ENCODE measurements around the gene SLC23A2.

Gene SLC23A2

DNA sequence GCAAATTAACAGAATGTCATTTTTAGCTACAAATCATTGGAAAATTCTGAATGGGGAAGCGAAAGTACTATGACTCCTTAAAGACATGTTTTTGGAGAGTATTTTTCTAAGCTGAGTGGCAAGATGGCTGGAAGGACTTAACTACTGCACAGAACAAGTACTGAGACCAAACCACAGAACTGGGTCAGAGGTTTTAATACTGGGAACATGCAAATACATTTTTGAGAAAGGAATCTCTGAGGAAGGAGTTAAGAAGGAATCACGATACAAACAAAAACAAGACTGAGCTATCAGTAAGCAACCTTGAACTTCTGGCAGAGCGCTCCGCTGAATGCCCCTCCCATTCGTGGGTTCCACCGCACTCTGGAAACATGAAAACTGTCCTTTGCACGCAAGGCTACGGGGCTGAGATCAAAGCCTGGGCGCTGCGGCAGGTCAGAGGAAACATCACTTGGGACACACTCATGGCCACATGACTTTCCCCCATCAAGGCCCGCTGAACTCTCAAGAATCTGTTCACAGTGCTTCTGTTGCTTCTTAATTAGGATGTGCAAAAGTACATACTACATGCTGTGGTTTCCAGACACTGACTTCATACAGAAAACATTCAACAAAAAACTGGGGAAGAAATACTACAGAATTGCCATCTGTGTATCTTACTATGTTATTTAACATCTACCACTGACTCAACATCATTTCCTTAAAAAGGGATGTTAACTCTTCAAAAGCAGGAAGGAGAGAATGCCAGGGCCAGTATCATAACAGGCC is 27.8 kb downstream of the SLC23A2 start:
- H3K4me2 ChIP-seq (ENCODE audit: low read length), result peak overlapping the region; percentile 74
- no peaks in the 10 kb centered on the region for H4K20me1 ChIP-seq (ENCODE audit: control insufficient read depth, insufficient read depth, low read depth, low read length)
- no peaks in the 10 kb centered on the region for H3K9me2 ChIP-seq (replicated peaks; ENCODE audit: control insufficient read depth, low read length)
- peak overlapping the region; percentile 86 for H3K27ac ChIP-seq (ENCODE audit: low read depth, low read length)
- peaks cover 74% of the 10 kb centered on the region for H3K4me1 ChIP-seq (ENCODE audit: control insufficient read depth, low read length)
- TF ChIP-seq, protein P1, sequence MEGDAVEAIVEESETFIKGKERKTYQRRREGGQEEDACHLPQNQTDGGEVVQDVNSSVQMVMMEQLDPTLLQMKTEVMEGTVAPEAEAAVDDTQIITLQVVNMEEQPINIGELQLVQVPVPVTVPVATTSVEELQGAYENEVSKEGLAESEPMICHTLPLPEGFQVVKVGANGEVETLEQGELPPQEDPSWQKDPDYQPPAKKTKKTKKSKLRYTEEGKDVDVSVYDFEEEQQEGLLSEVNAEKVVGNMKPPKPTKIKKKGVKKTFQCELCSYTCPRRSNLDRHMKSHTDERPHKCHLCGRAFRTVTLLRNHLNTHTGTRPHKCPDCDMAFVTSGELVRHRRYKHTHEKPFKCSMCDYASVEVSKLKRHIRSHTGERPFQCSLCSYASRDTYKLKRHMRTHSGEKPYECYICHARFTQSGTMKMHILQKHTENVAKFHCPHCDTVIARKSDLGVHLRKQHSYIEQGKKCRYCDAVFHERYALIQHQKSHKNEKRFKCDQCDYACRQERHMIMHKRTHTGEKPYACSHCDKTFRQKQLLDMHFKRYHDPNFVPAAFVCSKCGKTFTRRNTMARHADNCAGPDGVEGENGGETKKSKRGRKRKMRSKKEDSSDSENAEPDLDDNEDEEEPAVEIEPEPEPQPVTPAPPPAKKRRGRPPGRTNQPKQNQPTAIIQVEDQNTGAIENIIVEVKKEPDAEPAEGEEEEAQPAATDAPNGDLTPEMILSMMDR (IDR thresholded peaks at IDR 0.05; ENCODE audit: low read depth, low read length, poor library complexity, severe bottlenecking), result no peak
- TF ChIP-seq EZH2phosphoT487 (IDR thresholded peaks at IDR 0.05; ENCODE audit: borderline replicate concordance, low read length), result no peak
- no peaks in the 10 kb centered on the region for H3K9me3 ChIP-seq (ENCODE audit: control insufficient read depth, insufficient read depth, low read length)
- H3K27me3 ChIP-seq (ENCODE audit: control insufficient read depth, low read length), result no peaks in the 10 kb centered on the region
- H3F3A ChIP-seq (ENCODE audit: control insufficient read depth, insufficient read depth), result peaks cover 25% of the 10 kb centered on the region
- H3K4me3 ChIP-seq (ENCODE audit: low read length), result peak overlapping the region; percentile 64
- peaks cover 86% of the 10 kb centered on the region for H3K79me2 ChIP-seq (ENCODE audit: control insufficient read depth, low read length)
- peaks cover 31% of the 10 kb centered on the region for H3K36me3 ChIP-seq (ENCODE audit: control insufficient read depth, low read length)

DNA sequence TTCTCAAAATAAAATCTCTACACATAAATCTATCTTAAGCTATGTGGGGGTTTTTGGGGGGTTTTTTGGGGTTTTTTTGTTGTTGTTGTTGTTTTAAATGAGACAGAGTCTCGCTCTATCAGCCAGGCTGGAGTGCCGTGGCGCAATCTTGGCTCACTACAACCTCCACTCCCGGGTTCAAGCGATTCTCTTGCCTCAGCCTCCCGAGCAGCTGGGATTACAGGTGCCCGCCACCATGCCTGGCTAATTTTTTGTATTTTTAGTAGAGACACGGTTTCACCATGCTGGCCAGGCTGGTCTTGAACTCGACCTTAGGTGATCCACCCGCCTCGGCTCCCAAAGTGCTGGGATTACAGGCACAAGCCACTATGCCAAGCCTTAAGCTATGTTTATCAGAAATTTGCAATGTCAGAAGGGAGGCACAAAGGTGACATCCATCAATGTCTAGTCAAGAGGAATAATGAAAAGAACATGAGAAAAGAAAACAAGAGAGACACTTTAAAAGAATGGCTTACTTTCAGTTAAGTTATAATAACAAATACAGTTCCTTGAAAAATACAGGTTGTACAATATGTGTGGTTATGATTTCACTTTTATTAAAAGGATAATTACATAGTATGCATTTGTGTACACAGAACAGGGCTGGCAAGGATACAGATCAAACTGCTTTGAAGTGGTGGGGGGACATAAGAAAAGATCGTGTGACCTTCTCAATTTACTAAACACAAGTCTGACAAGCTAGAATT is 28.6 kb downstream of the SLC23A2 start:
- Histone ChIP-seq H3K4me1 (ENCODE audit: control insufficient read depth, low read length) (peaks cover 66% of the 10 kb centered on the region), H3K27ac (ENCODE audit: low read depth, low read length) (peak overlapping the region; percentile 86)
- TF ChIP-seq, protein P1 (IDR thresholded peaks at IDR 0.05; ENCODE audit: low read depth, low read length, poor library complexity, severe bottlenecking), result no peak
- TF ChIP-seq EZH2phosphoT487 (IDR thresholded peaks at IDR 0.05; ENCODE audit: borderline replicate concordance, low read length), result no peak

DNA sequence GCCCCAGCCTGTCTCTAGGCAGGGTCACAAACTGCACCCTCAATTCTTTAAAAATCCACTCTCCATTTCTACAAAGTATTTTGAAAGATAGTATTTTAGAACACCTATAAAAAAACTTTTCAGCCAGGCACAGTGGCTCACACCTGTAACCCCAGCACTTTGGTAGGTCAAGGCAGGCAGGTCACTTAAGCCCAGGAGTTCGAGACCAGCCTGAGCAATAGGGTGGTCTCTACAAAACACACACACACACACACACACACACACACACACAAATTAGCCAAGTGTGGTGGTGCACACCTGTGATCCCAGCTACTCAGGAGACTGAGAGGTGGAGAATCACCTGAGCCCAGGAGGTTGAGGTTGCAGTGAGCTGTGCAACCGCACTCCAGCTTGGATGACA is 30.2 kb downstream of the SLC23A2 start:
- no peak for TF ChIP-seq EZH2phosphoT487 (IDR thresholded peaks at IDR 0.05; ENCODE audit: borderline replicate concordance, low read length)
- TF ChIP-seq, protein P1 (IDR thresholded peaks at IDR 0.05; ENCODE audit: low read depth, low read length, poor library complexity, severe bottlenecking), result no peak
- no peak overlapping the region for H3K4me2 ChIP-seq (ENCODE audit: low read length)
- H4K20me1 ChIP-seq (ENCODE audit: control insufficient read depth, insufficient read depth, low read depth, low read length), result no peaks in the 10 kb centered on the region
- H3F3A ChIP-seq (ENCODE audit: control insufficient read depth, insufficient read depth), result peaks cover 19% of the 10 kb centered on the region
- no peaks in the 10 kb centered on the region for H3K27me3 ChIP-seq (ENCODE audit: control insufficient read depth, low read length)
- peaks cover 45% of the 10 kb centered on the region for H3K36me3 ChIP-seq (ENCODE audit: control insufficient read depth, low read length)
- H3K9me3 ChIP-seq (ENCODE audit: control insufficient read depth, insufficient read depth, low read length), result no peaks in the 10 kb centered on the region
- H3K27ac ChIP-seq (ENCODE audit: low read depth, low read length), result no peak overlapping the region
- no peaks in the 10 kb centered on the region for H3K9me2 ChIP-seq (replicated peaks; ENCODE audit: control insufficient read depth, low read length)
- peaks cover 50% of the 10 kb centered on the region for H3K4me1 ChIP-seq (ENCODE audit: control insufficient read depth, low read length)
- no peak overlapping the region for H3K4me3 ChIP-seq (ENCODE audit: low read length)
- peaks cover 80% of the 10 kb centered on the region for H3K79me2 ChIP-seq (ENCODE audit: control insufficient read depth, low read length)

More for the DNA sequence above, 28.6 kb downstream of the SLC23A2 start:
- no peaks in the 10 kb centered on the region for H4K20me1 ChIP-seq (ENCODE audit: control insufficient read depth, insufficient read depth, low read depth, low read length)
- H3K4me2 ChIP-seq (ENCODE audit: low read length), result peak overlapping the region; percentile 74
- H3F3A ChIP-seq (ENCODE audit: control insufficient read depth, insufficient read depth), result peaks cover 19% of the 10 kb centered on the region
- H3K27me3 ChIP-seq (ENCODE audit: control insufficient read depth, low read length), result no peaks in the 10 kb centered on the region
- peak overlapping the region; percentile 64 for H3K4me3 ChIP-seq (ENCODE audit: low read length)
- peaks cover 86% of the 10 kb centered on the region for H3K79me2 ChIP-seq (ENCODE audit: control insufficient read depth, low read length)
- H3K9me2 ChIP-seq (replicated peaks; ENCODE audit: control insufficient read depth, low read length), result no peaks in the 10 kb centered on the region
- H3K36me3 ChIP-seq (ENCODE audit: control insufficient read depth, low read length), result peaks cover 39% of the 10 kb centered on the region
- H3K9me3 ChIP-seq (ENCODE audit: control insufficient read depth, insufficient read depth, low read length), result no peaks in the 10 kb centered on the region
